Left ventricle myocardium inferior (tissue), 1 donor: Measurements from ENCODE around the gene MINK1. TPM values are rescaled to one million over a fixed set of nuclear protein-coding genes. Genes with fewer than 3 reads are reported as not detected.

ENCODE experiments used
- DNase-seq: peaks from one replicate; pipeline ENCODE4 v3.0.0-alpha.2; 2020
- H3K27ac ChIP-seq: fragments of 200-600 bp; replicated peaks from 2 replicates; pipeline ENCODE4 v1.8.0; 2021
- H3K27me3 ChIP-seq: fragments of 200-600 bp; 2 replicates; pipeline ENCODE4 v1.8.0; 2021; ENCODE audit warnings: low read depth
- H3K36me3 ChIP-seq: fragments of 200-600 bp; 2 replicates; pipeline ENCODE4 v1.8.0; 2021
- H3K4me1 ChIP-seq: fragments of 200-600 bp; 2 replicates; pipeline ENCODE4 v1.8.0; 2021
- H3K4me3 ChIP-seq: fragments of 200-600 bp; 2 replicates; pipeline ENCODE4 v1.8.0; 2021; ENCODE audit warnings: mild to moderate bottlenecking, moderate library complexity
- H3K9me3 ChIP-seq: fragments of 200-600 bp; replicated peaks from 2 replicates; pipeline ENCODE4 v1.8.0; 2021
- CTCF ChIP-seq: fragments of 200-600 bp; IDR thresholded peaks from 2 replicates; pipeline ENCODE4 v1.8.0; 2021; ENCODE audit warnings: antibody characterized with exemption, mild to moderate bottlenecking, borderline replicate concordance
- intact Hi-C: fragments of 100-400 bp; cut with micrococcal nuclease; formaldehyde crosslinking; loops from one replicate; pipeline ENCODE4 v1.11.0; 2022
- total RNA-seq: library from RNA; stranded (reverse); fragmentation: NEBNext Ultra II Directional; extraction: Animal tissue kit (Norgen Biotek cat#: 25700); gene quantifications from one replicate; pipeline ENCODE4 v1.2.1, GENCODE V29; 2021
- donor health status: DM: no; HTN: yes; CAD: no; lungs with severe emphysema.

MINK1 gene
- total RNA-seq, 1 donor from 2014 or later, result 50.9 TPM

- Histone ChIP-seq H3K9me3 (no peaks in the 10 kb centered on the region), H3K4me1 (peaks cover 41% of the 10 kb centered on the region), H3K27me3 (no peaks in the 10 kb centered on the region), H3K4me3 (no peak overlapping the region), H3K27ac (peak overlapping the region; percentile 76), H3K36me3 (peaks cover 47% of the 10 kb centered on the region)
- intact Hi-C loops, result no loop called here
- DNase-seq, result no peak
- no peak for TF ChIP-seq CTCF
Observed at GRCh38 chr17:4812690-4813089, 20.4 kb upstream of the MINK1 start.

- DNase-seq, result no peak
- Histone ChIP-seq H3K9me3 (no peaks in the 10 kb centered on the region), H3K27me3 (no peaks in the 10 kb centered on the region), H3K36me3 (peaks cover 59% of the 10 kb centered on the region), H3K27ac (no peak overlapping the region), H3K4me1 (peaks cover 27% of the 10 kb centered on the region), H3K4me3 (no peak overlapping the region)
- intact Hi-C loops, result no loop called here
- TF ChIP-seq CTCF, result no peak
Observed at GRCh38 chr17:4815043-4815675, 18.0 kb upstream of the MINK1 start.

- Histone ChIP-seq H3K27me3 (no peaks in the 10 kb centered on the region), H3K36me3 (peaks cover 62% of the 10 kb centered on the region), H3K27ac (no peak overlapping the region), H3K4me1 (peaks cover 12% of the 10 kb centered on the region), H3K9me3 (no peaks in the 10 kb centered on the region), H3K4me3 (no peak overlapping the region)
- no peak for DNase-seq
- intact Hi-C loops, result no loop called here
- no peak for TF ChIP-seq CTCF
Observed at GRCh38 chr17:4816826-4817225, 16.3 kb upstream of the MINK1 start.

GRCh38 chr17:4818276-4818675 lies 14.9 kb upstream of the MINK1 start:
- no peaks in the 10 kb centered on the region for H3K27me3 ChIP-seq
- no peaks in the 10 kb centered on the region for H3K9me3 ChIP-seq
- no peak for TF ChIP-seq CTCF
- intact Hi-C loops, result no loop called here
- H3K4me3 ChIP-seq, result no peak overlapping the region
- H3K27ac ChIP-seq, result no peak overlapping the region
- peaks cover 67% of the 10 kb centered on the region for H3K36me3 ChIP-seq
- no peaks in the 10 kb centered on the region for H3K4me1 ChIP-seq
- no peak for DNase-seq

- intact Hi-C loops, result no loop called here
- no peaks in the 10 kb centered on the region for H3K9me3 ChIP-seq
- no peak overlapping the region for H3K4me3 ChIP-seq
- H3K27me3 ChIP-seq, result no peaks in the 10 kb centered on the region
- TF ChIP-seq CTCF, result no peak
- H3K27ac ChIP-seq, result no peak overlapping the region
- H3K4me1 ChIP-seq, result no peaks in the 10 kb centered on the region
- peaks cover 32% of the 10 kb centered on the region for H3K36me3 ChIP-seq
- no peak for DNase-seq
Observed at GRCh38 chr17:4822835-4823234, 10.3 kb upstream of the MINK1 start.
